Measurements from ENCODE around the gene EBNA1BP2. TPM values are rescaled to one million over a fixed set of nuclear protein-coding genes. Genes with fewer than 3 reads are reported as not detected.

Gene EBNA1BP2
- total RNA-seq, 1 experiment from 2014 or later = 109 TPM

GRCh38 chr1:43135857-43136781 lies 36.0 kb downstream of the EBNA1BP2 start:
- Histone ChIP-seq H4K20me1 (ENCODE audit: insufficient read depth) (no peaks in the 10 kb centered on the region), H3K9me3 (ENCODE audit: control insufficient read depth in 1 of 2, insufficient read depth in 1 of 2, low read depth in 1 of 2, low read length in 2 of 2) (no peaks in the 10 kb centered on the region), H3K36me3 (ENCODE audit: control insufficient read depth in 1 of 2, insufficient read depth in 2 of 2, low read length in 2 of 2) (no peaks in the 10 kb centered on the region), H3K79me2 (ENCODE audit: insufficient read depth, low read length) (no peaks in the 10 kb centered on the region), H3K4me1 (ENCODE audit: control insufficient read depth in 1 of 2, insufficient read depth in 2 of 2, low read length in 2 of 2) (peaks cover 0 to 10% of the 10 kb centered on the region in 2 experiments; a peak in 1 of 4 replicates), H3K27me3 (ENCODE audit: insufficient read depth, low read length) (no peaks in the 10 kb centered on the region), H3K27ac (ENCODE audit: low read depth, low read length) (no peak overlapping the region), H2AFZ (ENCODE audit: low read depth, low read length, poor library complexity, severe bottlenecking) (no peak overlapping the region), H3K4me3 (replicated peaks in 1 of 2; ENCODE audit: low read depth in 1 of 2, low read length in 2 of 2) (no peak overlapping the region), H3K4me2 (ENCODE audit: low read length) (0 out of 2 replicates have a peak overlapping the region, but pooled peaks have one; percentile 4), H3K9me2 (ENCODE audit: insufficient read depth) (no peaks in the 10 kb centered on the region), H3K9ac (ENCODE audit: low read length) (no peak overlapping the region)
- TF ChIP-seq CEBPB (IDR thresholded peaks at IDR 0.05; ENCODE audit: low read depth) (peak; percentile 61), CTCF (IDR thresholded peaks at IDR 0.05 in 2 of 3, conservative IDR thresholded peaks at IDR 0.05 in 1 of 3; ENCODE audit: borderline replicate concordance in 1 of 3, insufficient read depth in 1 of 3, low read depth in 2 of 3, low read length in 2 of 3) (no peak)
- ChIA-PET RAD21 (ENCODE audit: low non-redundant PET in 1 of 2, low total read pairs in 2 of 2, uncharacterized antibody in 2 of 2, unreplicated experiment in 2 of 2) (no interaction called here), POLR2A (no interaction called here), CTCF (no interaction called here)
- no peak for DNase-seq (ENCODE audit: low read depth, low spot score)
- intact Hi-C loops (cut with micrococcal nuclease) = no loop called here
- no peak for ATAC-seq
- no TSS peak for BruUV-seq (replicated peaks)

GRCh38 chr1:43134640-43135039 lies 37.5 kb downstream of the EBNA1BP2 start:
- intact Hi-C loops (cut with micrococcal nuclease) = no loop called here
- Histone ChIP-seq H3K36me3 (ENCODE audit: control insufficient read depth in 1 of 2, insufficient read depth in 2 of 2, low read length in 2 of 2) (no peaks in the 10 kb centered on the region), H3K9me3 (ENCODE audit: control insufficient read depth in 1 of 2, insufficient read depth in 1 of 2, low read depth in 1 of 2, low read length in 2 of 2) (no peaks in the 10 kb centered on the region), H3K79me2 (ENCODE audit: insufficient read depth, low read length) (no peaks in the 10 kb centered on the region), H3K4me1 (ENCODE audit: control insufficient read depth in 1 of 2, insufficient read depth in 2 of 2, low read length in 2 of 2) (peaks cover 0 to 10% of the 10 kb centered on the region in 2 experiments; a peak in 1 of 4 replicates), H3K27ac (ENCODE audit: low read depth, low read length) (no peak overlapping the region), H3K4me2 (ENCODE audit: low read length) (no peak overlapping the region), H3K4me3 (replicated peaks in 1 of 2; ENCODE audit: low read depth in 1 of 2, low read length in 2 of 2) (no peak overlapping the region), H4K20me1 (ENCODE audit: insufficient read depth) (no peaks in the 10 kb centered on the region), H3K27me3 (ENCODE audit: insufficient read depth, low read length) (no peaks in the 10 kb centered on the region), H3K9ac (ENCODE audit: low read length) (no peak overlapping the region), H2AFZ (ENCODE audit: low read depth, low read length, poor library complexity, severe bottlenecking) (no peak overlapping the region), H3K9me2 (ENCODE audit: insufficient read depth) (no peaks in the 10 kb centered on the region)
- DNase-seq (ENCODE audit: low read depth, low spot score) = no peak
- ChIA-PET POLR2A (no interaction called here), RAD21 (ENCODE audit: low non-redundant PET in 1 of 2, low total read pairs in 2 of 2, uncharacterized antibody in 2 of 2, unreplicated experiment in 2 of 2) (no interaction called here), CTCF (no interaction called here)
- ATAC-seq = no peak
- no peak for TF ChIP-seq CBX3 (IDR thresholded peaks at IDR 0.05; ENCODE audit: low read depth)
- TF ChIP-seq FOSL1 (IDR thresholded peaks at IDR 0.05; ENCODE audit: low read depth) = no peak
- no peak for TF ChIP-seq EZH2 (IDR thresholded peaks at IDR 0.05)
- no peak for TF ChIP-seq ELF1 (IDR thresholded peaks at IDR 0.05; ENCODE audit: borderline replicate concordance, low read depth)
- no peak for TF ChIP-seq SP1 (IDR thresholded peaks at IDR 0.05; ENCODE audit: low read depth)
- BruUV-seq (replicated peaks) = no TSS peak
